ENCODE results near the gene FASN. TPM values are rescaled to one million over a fixed set of nuclear protein-coding genes. Genes with fewer than 3 reads are reported as not detected.

The FASN gene
- total RNA-seq, 3 donors from 2014 or later (not counting 1 experiment from before 2014, with no cell fraction given) = 53.8 to 56.2 (median 54.0) TPM

DNA sequence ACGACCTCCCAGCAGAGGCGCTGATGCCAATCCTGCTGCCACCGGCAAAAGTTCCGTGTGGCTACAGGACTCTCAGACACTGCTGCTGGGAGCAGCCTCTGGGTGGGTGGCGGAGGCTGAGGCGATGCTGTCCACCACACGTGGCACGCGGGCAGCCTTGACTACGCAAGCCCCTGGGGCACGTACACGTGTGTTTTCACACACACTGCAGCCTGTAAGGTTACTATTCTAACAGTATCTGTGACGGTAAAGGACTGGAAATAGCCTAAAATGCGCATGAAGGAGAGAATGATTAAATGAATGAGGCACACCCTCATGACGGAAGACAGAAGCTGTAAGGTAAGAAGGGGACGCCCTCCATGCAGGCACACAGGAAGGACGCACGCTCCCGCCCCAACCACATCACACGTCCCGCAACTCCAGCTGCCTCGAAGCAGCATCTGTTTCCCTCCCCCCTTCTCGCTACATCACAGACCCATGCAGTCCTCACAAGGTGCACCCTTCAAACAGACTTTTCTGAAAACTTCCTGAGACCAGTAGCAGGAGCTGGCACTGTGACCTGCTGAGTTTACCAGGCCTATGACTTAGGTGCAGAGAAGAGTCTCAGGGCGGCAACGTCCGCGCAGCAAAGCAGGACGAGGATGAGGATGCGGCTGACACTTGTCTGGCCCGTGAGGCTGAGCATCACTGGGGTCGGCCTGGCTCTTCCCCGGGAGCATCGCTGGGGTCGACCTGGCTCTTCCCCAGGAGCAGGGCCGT lies 28.7 kb upstream of the FASN start:
- TF ChIP-seq, protein P1, sequence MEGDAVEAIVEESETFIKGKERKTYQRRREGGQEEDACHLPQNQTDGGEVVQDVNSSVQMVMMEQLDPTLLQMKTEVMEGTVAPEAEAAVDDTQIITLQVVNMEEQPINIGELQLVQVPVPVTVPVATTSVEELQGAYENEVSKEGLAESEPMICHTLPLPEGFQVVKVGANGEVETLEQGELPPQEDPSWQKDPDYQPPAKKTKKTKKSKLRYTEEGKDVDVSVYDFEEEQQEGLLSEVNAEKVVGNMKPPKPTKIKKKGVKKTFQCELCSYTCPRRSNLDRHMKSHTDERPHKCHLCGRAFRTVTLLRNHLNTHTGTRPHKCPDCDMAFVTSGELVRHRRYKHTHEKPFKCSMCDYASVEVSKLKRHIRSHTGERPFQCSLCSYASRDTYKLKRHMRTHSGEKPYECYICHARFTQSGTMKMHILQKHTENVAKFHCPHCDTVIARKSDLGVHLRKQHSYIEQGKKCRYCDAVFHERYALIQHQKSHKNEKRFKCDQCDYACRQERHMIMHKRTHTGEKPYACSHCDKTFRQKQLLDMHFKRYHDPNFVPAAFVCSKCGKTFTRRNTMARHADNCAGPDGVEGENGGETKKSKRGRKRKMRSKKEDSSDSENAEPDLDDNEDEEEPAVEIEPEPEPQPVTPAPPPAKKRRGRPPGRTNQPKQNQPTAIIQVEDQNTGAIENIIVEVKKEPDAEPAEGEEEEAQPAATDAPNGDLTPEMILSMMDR (IDR thresholded peaks at IDR 0.05) = no peak
- peak overlapping the region; percentile 54 for H3K27ac ChIP-seq (ENCODE audit: low read length)
- H3K4me1 Mint-ChIP-seq = peaks cover 8 to 11% of the 10 kb centered on the region in 2 donors
- ATAC-seq = peak; percentile 75 to 81 (median 76)
- DNase-seq = peak in 1 of 2 donors; percentile 98
- no peaks in the 10 kb centered on the region for H3K9me3 ChIP-seq (ENCODE audit: control insufficient read depth, insufficient read depth, low read length)
- intact Hi-C loops (cut with micrococcal nuclease) = loop anchor here (10.0 kb wide), 1 partner anchor 1822 kb away; no protein-coding TSS in a partner anchor
- no peaks in the 10 kb centered on the region for H3K27me3 ChIP-seq (ENCODE audit: control insufficient read depth, insufficient read depth, low read length)
- H3K36me3 Mint-ChIP-seq = no peaks in the 10 kb centered on the region
- H3K4me3 Mint-ChIP-seq = no peak overlapping the region
- peaks cover 27% of the 10 kb centered on the region for H3K4me1 ChIP-seq (ENCODE audit: control insufficient read depth, insufficient read depth, low read length)
- WGBS (ENCODE audit: insufficient coverage) = 53% methylated on average over 35 of the region's 35 CpGs
- H3K9me3 Mint-ChIP-seq = no peaks in the 10 kb centered on the region
- H3K27me3 Mint-ChIP-seq (ENCODE audit: low read depth in 2 of 2) = no peaks in the 10 kb centered on the region
- peak overlapping the region; percentile 3 for H3K4me3 ChIP-seq (ENCODE audit: low read length)
- H3K27ac Mint-ChIP-seq = no peak overlapping the region
- H3K36me3 ChIP-seq (ENCODE audit: control insufficient read depth, insufficient read depth, low read length) = peaks cover 2% of the 10 kb centered on the region

DNA sequence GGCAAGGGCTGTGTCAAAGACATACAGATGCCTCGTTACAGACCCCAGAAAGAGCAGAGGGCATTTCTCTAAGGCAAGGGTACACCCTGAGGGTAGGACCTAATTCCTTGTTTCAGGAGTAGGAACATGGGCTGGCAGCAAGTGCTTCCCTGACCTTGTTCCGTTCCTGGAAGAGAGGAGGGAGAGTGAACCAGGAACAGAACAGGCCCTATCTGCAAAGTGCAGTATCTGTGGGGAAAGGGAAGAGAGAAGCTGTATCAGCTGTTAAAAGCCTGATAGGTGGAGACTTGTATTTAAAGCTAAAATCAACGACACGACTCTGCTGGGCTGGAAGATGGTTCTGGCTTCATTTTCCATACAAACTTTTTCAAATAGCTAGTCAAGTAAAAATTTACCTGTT lies 26.1 kb upstream of the FASN start:
- H3K9me3 ChIP-seq (ENCODE audit: control insufficient read depth, insufficient read depth, low read length) = no peaks in the 10 kb centered on the region
- TF ChIP-seq, protein P1 (IDR thresholded peaks at IDR 0.05) = no peak
- no peak overlapping the region for H3K27ac Mint-ChIP-seq
- ATAC-seq = no peak
- intact Hi-C loops (cut with micrococcal nuclease) = loop anchor here (10.0 kb wide), 1 partner anchor 1819 kb away; no protein-coding TSS in a partner anchor
- no peak overlapping the region for H3K4me3 ChIP-seq (ENCODE audit: low read length)
- H3K27me3 Mint-ChIP-seq (ENCODE audit: low read depth in 2 of 2) = no peaks in the 10 kb centered on the region
- H3K36me3 ChIP-seq (ENCODE audit: control insufficient read depth, insufficient read depth, low read length) = peaks cover 2% of the 10 kb centered on the region
- no peak for DNase-seq
- no peak overlapping the region for H3K27ac ChIP-seq (ENCODE audit: low read length)
- peaks cover 27% of the 10 kb centered on the region for H3K4me1 ChIP-seq (ENCODE audit: control insufficient read depth, insufficient read depth, low read length)
- H3K4me1 Mint-ChIP-seq = peaks cover 8 to 11% of the 10 kb centered on the region in 2 donors
- H3K36me3 Mint-ChIP-seq = no peaks in the 10 kb centered on the region
- H3K9me3 Mint-ChIP-seq = no peaks in the 10 kb centered on the region
- no peaks in the 10 kb centered on the region for H3K27me3 ChIP-seq (ENCODE audit: control insufficient read depth, insufficient read depth, low read length)
- no peak overlapping the region for H3K4me3 Mint-ChIP-seq
- 93% methylated on average over 4 of the region's 4 CpGs for WGBS (ENCODE audit: insufficient coverage)

DNA sequence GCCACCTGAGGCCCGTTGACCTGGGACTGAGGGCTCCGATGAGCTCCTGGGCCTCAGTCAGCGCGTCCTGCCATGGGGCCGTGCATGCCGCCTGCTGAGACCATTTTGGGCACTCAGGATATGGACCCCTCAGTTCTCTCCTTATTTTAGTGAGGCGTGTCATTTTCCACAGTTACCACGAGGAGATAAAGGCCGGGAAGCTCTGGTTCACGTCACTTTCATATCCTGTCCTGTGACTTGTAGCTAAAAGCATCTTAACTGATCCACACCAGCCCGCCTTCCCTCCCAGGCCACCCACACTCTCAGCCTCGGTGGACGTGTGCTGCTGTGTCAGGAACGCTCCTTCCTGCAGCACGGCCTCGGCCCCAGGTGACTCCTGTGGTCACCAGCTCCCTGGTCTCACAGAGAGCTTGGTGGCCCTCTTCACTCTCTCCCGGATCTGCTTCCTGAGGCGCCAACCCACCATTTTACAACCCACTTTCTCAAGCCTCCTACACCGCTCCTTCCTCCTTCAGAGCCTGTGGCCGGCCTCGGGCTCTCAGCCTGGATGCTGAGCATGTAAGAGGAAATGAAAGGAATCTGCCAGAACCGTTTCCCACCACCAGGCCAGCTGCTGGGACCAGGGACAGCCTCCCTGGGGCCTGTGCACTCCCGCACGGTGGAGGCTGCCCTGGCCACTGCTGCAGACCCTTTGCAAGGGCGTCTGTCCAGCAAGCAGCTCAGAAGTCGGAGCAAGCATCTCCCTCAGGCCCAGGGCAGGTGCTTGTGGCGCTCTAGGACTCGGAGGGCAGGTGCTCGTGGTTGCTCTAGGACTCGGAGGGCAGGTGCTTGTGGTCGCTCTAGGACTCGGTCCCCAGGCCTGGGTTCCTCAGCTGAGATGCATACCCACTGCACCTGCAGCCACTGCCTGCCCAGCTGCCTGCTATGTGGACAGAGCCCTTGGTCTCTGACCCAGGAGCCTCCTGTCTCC lies 23.9 kb upstream of the FASN start:
- Mint-ChIP-seq H3K4me3 (no peak overlapping the region), H3K4me1 (peaks cover 6 to 8% of the 10 kb centered on the region in 2 donors), H3K9me3 (no peaks in the 10 kb centered on the region), H3K27me3 (ENCODE audit: low read depth in 2 of 2) (no peaks in the 10 kb centered on the region), H3K27ac (no peak overlapping the region), H3K36me3 (no peaks in the 10 kb centered on the region)
- H3K4me1 ChIP-seq (ENCODE audit: control insufficient read depth, insufficient read depth, low read length) = peaks cover 13% of the 10 kb centered on the region
- DNase-seq = no peak
- 81% methylated on average over 32 of the region's 32 CpGs for WGBS (ENCODE audit: insufficient coverage)
- no peaks in the 10 kb centered on the region for H3K27me3 ChIP-seq (ENCODE audit: control insufficient read depth, insufficient read depth, low read length)
- H3K36me3 ChIP-seq (ENCODE audit: control insufficient read depth, insufficient read depth, low read length) = peaks cover 2% of the 10 kb centered on the region
- no peak overlapping the region for H3K4me3 ChIP-seq (ENCODE audit: low read length)
- no peaks in the 10 kb centered on the region for H3K9me3 ChIP-seq (ENCODE audit: control insufficient read depth, insufficient read depth, low read length)
- no peak for ATAC-seq
- no peak overlapping the region for H3K27ac ChIP-seq (ENCODE audit: low read length)
- intact Hi-C loops (cut with micrococcal nuclease) = loop anchor here (10.0 kb wide), 1 partner anchor 1817 kb away; no protein-coding TSS in a partner anchor
- TF ChIP-seq, protein P1 (IDR thresholded peaks at IDR 0.05) = no peak
